GM12801 (cell line): ENCODE measurements around the gene WNT1.

Experiments
- CTCF ChIP-seq: IDR thresholded peaks from one replicate; pipeline ENCODE4 v1.5.1; 2011; ENCODE audit warnings: control low read depth; ENCODE audit not compliant: insufficient read length; ENCODE audit errors: extremely low read depth

WNT1 gene

GRCh38 chr12:48978741-48979601 lies 849 bp downstream of the WNT1 start:
- TF ChIP-seq CTCF = no peak

GRCh38 chr12:48979602-48980388 lies 1.7 kb downstream of the WNT1 start:
- no peak for TF ChIP-seq CTCF

- no peak for TF ChIP-seq CTCF
These were observed 2.3 kb downstream of the WNT1 start for GRCh38 chr12:48980389-48980952.

- TF ChIP-seq CTCF = no peak
These were observed 3.0 kb downstream of the WNT1 start for GRCh38 chr12:48980953-48981756.

- no peak for TF ChIP-seq CTCF
These were observed 3.6 kb downstream of the WNT1 start for GRCh38 chr12:48981757-48982157.

- TF ChIP-seq CTCF = no peak
These were observed 4.4 kb downstream of the WNT1 start for GRCh38 chr12:48982397-48983080.
